ENCODE data around the gene BLVRA.

GRCh38 chr7:43769791-43770465 is 11.4 kb downstream of the BLVRA start:
- TF ChIP-seq MAX (IDR thresholded peaks at IDR 0.05) (no peak), CEBPB (IDR thresholded peaks at IDR 0.05) (no peak), REST (IDR thresholded peaks at IDR 0.05; ENCODE audit: low read depth) (no peak), CREB1 (IDR thresholded peaks at IDR 0.05; ENCODE audit: low read depth) (no peak)
